HG02981 (cell line): ENCODE data around the gene ENGASE.
"Not testable (repeated sequence)": the region's sequence is repeated elsewhere in the genome, so short reads cannot be mapped to it uniquely, and the experiment has no call there.

ENCODE experiments used
- ATAC-seq: cut with Tn5 transposase; IDR thresholded peaks from one replicate; pipeline ENCODE4 v1.9.1; 2021; ENCODE audit warnings: mild to moderate bottlenecking, moderate library complexity; ENCODE audit not compliant: unreplicated experiment

Gene ENGASE, protein sequence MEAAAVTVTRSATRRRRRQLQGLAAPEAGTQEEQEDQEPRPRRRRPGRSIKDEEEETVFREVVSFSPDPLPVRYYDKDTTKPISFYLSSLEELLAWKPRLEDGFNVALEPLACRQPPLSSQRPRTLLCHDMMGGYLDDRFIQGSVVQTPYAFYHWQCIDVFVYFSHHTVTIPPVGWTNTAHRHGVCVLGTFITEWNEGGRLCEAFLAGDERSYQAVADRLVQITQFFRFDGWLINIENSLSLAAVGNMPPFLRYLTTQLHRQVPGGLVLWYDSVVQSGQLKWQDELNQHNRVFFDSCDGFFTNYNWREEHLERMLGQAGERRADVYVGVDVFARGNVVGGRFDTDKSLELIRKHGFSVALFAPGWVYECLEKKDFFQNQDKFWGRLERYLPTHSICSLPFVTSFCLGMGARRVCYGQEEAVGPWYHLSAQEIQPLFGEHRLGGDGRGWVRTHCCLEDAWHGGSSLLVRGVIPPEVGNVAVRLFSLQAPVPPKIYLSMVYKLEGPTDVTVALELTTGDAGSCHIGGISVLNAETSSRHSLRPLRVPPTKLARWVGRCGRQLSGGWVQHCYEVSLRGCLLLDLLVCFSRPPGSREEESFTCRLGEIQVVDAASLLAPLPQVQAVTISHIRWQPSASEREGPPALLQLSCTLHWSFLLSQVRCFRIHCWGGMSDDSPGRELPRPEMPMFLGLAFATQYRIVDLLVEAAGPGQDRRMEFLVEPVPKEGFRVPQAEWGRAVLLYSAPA

DNA sequence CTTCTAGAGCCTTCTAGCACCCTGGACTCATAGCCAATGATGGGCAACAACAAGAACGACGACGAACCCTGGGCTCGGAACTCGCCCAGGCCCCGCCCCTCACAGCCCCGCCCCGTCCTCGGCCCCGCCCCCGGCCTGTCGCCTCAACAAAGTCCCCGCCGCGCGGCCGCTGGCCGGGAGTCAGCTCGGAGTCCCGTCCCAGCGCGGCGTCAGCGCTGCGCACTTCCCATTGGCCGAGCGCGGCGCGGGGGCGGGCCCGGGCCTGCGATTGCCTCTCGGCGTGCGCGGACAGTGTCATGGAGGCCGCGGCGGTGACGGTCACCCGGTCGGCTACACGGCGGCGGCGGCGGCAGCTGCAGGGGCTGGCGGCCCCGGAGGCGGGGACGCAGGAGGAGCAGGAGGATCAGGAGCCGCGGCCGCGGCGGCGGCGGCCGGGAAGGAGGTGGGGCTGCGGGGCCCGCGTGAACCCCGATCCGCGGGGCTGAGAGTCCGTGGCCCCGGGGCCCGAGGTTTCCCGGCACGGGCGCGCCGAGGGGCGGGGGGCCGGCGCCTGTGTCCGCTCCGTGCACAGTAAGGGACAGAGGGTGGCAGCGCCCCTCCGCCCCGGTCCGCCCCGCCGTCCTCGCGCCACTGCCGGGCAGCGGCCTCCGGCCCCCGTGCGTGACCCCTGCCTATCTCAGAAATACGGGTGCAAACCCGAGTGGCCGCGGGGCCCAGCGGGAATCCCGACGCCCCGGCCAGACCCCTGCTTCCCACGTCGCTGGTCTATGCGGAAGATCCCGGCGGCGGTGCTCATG lies at the start of gene ENGASE:
TSS of gene ENGASE (plus strand) at position 176 of the 797 bp plus-strand sequence. CDS start at position 297, 121 bp downstream.
- peak; percentile 86 for ATAC-seq

DNA sequence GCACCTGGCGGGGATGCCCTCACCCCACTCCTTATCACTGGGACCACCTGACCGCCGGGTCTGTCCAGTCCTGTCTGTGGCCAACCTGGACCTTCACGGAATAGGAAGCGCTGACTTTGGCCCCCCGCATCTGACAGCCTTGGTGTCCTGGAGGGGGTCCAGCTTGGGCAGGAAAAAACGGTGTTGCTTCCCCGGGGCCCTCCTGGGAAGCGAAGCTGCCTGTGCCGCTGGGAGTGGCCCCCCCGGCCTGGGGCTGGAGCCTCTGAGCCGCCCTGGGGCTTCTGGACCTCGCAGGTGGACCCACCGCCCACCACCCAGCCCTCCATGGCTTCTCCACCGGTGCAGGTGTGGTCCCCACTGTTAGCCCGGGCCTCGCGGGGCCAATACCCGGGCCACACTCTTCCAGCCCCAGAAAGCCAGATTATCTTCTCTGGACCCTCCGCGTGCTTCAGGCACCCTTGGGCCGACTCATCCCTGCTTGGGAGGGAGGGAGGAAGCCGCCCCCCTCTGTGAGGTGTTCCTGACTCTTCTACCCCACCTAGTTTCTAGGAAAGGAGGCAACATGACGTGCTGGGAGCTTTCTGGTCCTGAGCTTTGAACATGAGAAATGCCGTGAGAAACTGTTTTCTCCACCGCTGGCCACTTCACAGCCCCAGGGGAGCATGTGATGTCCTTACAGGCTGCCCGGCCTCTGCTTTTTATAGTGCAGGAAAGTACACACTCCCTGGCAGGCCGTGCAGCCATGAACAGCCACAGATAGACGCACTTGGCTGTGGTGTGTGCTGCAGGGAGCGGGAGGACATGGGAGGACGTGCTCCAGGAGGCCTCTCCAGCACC lies 49.5 kb upstream of the ENGASE start:
- ATAC-seq: no peak

DNA sequence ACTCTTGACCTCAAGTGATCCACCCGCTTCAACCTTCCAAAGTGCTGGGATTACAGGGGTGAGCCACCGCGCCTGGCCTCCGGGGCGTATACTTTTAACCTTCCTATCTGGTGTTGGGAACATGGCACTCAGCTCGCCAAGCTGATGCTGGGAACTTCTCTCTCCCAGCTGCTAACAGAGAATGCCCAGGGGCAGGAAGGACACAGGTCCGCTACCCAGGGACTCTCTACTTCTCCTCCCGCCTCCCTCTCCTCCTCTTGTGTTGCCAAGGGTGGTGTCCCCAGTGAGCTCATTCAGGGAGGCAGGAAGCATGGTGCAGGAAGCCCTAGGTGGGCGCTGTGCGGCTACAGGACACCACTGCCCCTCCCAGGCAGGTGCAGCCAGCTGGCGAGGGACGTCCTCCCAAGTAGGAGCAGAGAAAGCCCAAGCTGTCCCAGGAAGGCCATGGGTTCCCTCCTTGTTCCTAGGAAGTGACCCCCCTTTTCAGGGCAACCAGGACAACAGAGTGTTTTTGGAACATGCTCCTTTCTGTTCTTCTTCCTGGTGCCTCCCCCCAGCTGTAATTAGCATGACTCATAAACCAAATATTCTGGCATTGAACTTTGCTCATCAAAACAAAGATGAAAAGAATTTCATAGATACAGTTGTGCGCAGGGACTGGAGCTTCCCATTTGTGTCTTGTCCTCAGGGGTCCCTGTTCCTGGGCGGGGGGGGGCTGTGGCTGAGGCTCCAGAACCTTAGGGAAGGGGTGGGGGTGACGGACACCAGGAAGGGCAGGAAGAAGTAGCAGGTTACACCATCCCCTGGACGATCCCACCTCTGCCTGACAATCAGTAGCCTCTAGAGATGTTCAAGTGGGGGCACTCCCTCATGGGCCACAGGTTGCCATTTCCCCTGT lies 48.0 kb upstream of the ENGASE start:
- ATAC-seq: no peak

DNA sequence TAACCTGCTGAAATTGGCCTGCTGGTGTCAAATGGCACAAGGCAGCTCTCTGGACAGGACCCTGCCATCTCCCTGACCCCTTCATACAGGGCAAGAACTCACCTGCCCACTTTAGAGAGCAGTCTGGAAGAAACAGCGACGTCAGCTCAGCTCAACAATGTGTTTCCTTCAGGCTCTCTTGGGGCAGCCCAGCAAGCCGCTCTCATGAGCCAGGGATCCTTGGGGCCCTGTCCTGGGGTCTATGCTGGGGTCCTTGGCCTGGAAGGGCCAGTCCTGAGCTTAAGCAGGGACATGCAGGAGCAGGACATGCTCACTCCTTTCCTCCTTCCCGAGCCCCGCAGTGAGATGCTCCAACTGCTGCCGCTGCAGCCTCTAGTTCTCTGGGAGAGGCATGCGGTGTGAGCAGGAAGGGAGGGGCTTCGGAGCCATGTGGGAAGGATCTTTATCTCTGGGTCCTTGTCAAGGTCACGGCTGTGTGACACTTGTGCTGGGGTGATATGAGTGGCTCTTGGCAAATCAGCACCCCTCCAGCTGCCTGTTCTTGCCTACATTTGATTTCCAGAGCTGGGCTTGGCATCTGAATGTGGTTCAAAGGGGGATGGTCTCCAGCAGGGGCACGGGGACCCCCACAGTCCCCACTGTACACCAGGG lies 47.2 kb upstream of the ENGASE start:
- ATAC-seq: no peak

DNA sequence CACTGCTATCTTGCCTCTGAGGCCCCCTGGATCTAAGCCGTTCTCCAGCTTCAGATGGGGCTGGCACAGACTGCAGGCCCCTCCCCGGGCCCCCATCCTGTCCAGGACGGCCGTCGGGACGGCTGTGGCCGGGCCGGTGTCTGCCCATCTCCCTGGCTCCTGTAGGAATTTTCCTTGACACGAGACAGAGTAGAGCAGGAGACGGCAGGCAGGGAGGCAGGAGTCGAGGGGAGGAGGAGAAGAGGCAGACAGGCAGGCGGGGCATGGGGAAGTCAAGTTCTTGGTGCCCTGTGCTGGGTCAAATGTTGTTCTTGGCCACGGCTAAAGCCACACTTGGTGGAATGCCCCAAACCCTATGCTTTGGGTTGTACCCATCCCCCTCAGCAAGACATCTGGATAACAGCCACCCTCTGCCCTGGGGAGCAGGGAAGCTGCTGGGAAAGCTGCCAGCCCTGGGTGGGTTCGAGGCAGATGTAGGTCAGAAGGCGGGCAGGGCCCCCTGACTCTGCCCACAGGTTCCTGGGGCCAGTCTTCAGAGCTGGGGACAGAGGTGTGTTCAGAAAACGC lies 46.6 kb upstream of the ENGASE start:
- no peak for ATAC-seq

DNA sequence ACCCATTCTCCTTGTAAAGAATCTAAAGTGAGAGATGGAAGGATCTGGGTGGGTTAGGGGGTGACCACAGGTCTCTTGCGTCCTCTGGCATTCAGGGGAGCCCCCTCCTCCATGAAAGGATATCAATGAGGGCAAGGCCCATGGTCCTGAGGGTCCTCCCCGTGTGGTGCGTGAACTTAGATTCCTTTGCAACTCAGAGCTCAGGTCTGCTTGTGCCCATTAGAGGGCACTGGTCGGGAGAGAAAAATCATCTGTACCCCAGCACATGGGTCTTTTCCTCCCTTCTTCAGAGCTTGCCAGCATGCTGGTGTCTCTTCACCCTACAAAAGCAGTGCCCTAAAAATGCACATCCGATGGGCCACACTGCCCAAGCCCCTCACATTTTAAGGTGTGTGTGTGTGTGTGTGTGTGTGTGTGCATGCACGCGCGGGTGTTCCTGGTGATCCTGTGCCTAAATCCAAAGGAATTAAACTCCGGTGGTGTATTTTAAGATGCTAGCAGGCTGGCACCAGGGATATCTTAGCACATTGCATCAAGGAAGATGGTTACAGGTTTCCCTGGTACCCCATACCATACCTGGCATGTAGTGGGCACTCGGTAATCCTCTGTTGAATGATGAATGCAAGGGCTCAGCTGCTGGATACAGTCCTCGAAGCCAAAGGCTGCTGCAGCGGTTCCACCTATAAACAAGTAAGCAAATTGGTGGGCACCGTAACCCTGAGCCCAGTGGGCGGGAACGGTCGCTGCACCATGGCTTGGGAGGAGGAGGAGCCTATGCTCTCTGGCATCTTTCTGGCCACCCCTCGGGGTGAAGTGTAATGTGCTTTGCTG lies 45.9 kb upstream of the ENGASE start:
- no peak for ATAC-seq

DNA sequence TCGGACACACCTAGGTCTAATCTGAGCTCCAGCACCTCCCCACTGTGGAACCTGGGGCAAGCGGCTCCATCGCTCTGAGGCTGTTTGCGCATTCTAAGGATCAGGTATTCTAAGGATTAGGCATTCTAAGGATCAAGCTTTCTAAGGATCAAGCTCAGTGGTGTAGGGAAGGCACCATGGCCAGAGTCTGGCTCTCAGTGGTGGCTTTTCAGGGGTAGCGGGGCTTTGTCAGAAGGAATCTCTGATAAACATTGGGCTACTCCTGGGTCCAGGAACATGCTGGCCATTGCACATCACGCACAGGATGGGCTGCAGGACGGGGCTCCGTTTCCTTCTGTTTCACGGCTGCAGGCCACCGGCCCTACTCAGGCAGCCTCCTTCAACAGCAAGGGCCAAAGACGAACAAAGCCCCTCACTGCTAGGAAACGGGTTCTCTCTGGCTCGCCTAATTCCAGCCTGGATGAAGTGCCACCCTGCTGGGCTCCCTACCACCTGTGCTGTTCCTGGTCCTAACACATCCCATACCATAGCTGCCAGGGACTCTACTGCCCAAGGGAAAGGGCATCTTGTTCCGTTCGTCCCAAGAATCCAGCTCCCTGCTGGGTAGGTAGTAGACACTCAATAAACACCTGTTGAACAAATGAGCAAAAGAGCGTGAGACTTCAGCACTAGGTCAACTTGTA lies 45.2 kb upstream of the ENGASE start:
- no peak for ATAC-seq

DNA sequence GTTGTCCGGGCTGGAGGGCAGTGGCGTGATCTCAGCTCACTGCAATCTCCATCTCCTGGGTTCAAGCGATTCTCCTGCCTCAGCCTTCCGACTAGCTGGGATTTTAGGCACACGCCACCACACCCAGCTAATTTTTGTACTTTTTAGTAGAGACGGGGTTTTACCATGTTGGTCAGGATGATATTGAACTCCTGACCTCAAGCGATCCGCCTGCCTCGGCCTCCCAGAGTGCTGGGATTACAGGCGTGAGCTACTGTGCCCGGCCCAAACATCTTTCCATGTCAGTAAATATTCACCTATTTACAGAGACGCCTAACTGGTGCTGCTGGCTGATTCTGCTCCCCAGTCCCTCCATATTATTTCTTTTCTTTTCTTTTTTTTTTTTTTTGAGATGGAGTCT lies 44.0 kb upstream of the ENGASE start:
- ATAC-seq: not testable (repeated sequence)

DNA sequence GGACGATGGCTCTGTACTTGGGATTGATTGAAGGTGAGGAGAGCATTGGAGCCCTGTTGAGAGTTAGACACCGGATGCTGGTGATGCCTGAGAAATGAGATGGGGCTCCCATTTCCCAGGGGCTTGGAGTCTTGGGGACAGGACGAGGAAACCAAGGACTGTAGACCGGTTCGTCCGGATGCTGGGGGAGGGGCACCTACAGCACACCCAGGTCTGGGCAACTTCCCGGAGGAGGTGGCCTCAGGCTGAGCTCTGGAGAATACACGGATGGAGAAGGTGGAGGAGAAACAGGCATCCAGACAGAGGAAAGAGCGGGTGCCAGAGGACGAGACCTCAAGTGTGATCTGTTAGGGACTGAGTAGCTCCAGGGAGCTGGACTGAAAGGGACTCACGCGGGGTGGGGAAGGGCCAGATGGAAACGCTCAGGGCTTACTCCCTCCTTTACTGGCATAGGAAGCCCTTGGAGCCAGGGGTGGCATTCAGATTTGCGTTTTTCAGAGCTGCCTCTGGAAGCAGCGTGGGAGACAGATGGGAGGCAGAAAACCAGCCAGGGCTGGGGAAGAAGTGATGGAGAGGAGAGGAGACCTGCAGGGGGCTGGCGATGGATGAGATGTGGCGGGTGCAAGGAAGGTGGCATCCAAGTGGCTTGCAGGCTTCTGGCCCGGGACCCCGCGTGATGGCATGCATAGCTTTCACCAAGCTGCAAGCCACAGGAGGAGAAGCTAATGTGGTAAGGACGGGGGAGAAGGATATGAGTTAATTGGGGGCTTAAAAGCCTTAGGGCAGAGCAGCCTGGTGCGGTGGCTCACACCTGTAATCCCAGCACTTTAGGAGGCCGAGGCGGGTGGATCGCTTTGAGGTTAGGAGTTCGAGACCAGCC lies 42.4 kb upstream of the ENGASE start:
- no peak for ATAC-seq

DNA sequence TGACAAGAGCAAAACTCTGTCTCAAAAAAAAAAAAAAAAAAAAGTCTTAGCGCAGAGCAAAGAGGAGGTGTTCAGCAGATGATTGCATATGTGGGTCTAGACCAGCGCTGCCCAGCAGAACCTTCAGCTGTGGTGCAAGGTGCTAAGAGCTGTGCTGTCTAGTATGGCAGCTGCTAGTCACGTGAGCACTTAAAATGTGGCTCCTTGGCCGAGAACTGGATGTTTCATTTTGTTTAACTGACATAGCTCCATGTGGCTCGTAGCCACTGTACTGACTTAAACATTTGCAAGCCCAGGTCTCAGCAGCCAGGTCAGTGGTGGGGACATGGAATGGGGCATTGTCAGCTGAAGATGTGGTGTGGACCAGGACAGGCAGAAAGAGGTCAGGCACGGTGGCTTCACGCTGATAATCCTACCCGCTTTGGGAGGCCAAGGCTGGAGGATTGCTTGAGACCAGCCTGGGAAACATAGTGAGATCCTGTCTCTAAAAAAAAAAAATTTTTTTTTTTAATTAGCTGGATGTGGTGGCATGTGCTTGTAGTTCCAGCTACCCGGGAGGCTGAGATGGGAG lies 41.5 kb upstream of the ENGASE start:
- no peak for ATAC-seq

DNA sequence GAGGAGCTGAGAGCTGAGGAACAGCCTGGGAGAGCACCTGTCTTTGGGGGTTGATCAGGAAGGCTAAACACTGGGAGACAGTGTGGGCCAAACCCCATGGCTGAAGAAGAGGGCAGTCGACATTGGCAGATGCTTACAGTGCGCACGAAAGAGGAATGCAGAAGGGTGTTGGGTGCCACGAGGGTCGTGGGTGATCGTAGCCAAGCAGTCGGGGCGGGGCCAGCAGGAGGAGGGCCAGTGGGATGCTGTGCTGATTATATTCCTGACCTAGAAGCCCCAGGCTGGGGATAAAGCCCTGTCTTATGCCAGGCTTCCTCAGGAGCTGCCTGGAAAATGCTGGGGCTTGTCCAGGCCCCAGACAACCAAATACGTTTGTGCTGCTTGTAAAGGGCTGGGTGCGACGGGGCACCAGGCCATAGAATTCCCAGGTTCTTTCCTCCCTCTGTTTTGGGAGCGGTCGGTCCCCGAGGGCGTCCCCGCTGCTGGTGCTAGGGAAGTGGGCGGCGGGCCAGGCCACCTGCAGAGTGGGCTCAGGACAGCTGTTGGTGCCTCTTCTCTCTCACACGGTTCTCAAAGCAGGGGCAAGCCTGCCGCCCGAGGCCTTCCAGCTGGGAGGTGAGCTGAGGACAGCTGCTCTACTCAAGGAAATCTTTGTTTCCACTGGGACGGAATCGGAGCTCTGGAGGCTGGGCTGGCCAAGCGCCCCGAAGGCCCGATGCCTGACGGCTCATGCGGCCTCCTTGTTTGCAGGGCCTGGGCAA lies 40.7 kb upstream of the ENGASE start:
- no peak for ATAC-seq

DNA sequence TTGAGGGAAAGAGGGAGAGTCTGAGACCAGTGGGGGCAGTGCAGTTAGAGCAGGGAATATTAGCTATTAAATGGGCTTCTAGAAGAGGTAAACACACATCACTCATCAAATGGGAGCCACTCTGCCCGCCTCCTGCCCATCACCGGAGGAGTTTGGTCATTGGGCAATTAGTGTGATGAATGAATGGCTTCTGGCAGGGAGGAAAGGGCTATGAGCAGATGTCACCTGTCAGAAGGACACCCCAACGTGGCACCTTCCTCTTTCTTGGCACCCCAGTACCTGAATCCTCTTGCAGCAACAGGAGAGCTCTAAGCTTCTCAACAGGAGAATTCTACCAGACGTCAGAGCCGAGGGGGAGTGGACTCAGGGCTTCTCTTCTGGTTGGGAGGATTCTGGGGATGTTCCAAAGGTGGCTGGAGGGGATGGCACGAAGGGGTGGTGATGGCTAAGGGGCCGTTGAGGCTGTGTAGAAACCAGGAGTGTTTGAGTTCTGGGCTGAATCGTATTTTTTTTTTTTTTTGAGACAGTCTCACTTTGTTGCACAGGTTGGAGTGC lies 39.6 kb upstream of the ENGASE start:
- ATAC-seq: no peak

DNA sequence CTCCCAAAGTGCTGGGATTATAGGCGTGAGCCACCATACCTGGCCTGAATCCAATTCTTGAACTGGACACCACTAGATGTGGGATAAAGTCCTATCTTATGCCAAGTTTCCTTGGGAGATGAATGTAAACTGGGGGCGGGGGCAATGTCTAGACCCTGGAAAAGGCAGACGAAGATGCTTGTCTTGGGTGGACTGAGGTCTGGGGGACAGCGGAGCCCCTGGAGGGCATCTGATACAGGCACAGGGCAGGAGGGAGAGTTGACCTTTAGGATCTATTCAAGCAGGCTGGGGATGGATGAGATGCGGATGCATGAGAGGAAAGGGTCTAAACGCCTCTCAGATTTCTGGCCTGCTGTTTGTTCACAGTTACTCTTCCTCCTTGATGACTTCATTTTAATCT lies 38.9 kb upstream of the ENGASE start:
- no peak for ATAC-seq

DNA sequence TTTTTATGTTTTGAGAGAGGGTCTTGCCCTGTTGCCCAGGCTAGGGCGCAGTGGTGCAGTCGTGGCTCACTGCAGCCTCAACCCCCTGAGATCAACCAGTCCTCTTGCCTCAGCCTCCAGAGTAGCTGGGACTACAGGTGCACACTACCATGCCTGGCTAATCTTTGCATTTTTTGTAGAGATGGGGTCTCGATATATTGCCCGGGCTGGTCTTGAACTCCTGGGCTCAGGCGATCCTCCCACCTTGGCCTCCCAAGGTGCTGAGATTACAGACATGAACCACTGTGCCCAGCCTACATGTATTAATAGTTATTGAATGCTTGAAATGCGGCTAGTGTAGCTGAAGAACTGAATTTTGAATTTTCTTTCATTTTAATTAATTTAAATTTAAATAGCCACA lies 38.4 kb upstream of the ENGASE start:
- no peak for ATAC-seq

DNA sequence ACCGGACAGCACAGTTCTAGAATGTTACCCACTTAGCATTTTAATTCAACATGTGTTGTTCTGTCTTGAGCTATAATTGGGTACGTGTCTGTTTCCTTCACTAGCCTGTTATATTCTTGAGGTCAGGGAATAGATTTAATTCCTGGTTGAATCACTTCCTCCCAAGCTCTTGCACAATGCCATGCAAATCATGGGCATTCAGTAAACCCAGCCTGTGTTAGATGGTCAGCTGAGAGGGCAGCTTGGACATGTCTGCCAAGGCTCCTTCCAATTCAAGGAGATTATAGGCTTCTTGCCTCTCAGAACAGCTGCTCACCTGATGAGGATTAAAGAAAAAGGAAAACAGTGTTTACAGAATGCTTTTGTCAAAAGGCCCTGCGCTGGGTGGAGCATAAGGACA lies 38.0 kb upstream of the ENGASE start:
- no peak for ATAC-seq
